Endothelial cell (in vitro differentiated cells): ENCODE data around the gene SIL1. TPM values are rescaled to one million over a fixed set of nuclear protein-coding genes. Genes with fewer than 3 reads are reported as not detected.

Experiments used
- DNase-seq: peaks from one replicate; pipeline ENCODE4 v3.0.0; 2021; ENCODE audit warnings: low spot score
- H3K27ac Mint-ChIP-seq: one replicate; pipeline ENCODE4 v1.8.0; 2021; ENCODE audit warnings: mixed read lengths, inconsistent platforms; ENCODE audit not compliant: unreplicated experiment
- H3K27me3 Mint-ChIP-seq: one replicate; pipeline ENCODE4 v1.8.0; 2021; ENCODE audit warnings: mild to moderate bottlenecking, moderate library complexity, mixed read lengths, inconsistent platforms; ENCODE audit not compliant: unreplicated experiment
- H3K36me3 Mint-ChIP-seq: one replicate; pipeline ENCODE4 v1.8.0; 2021; ENCODE audit warnings: mild to moderate bottlenecking, low read depth, mixed read lengths, inconsistent platforms; ENCODE audit not compliant: unreplicated experiment
- H3K4me1 Mint-ChIP-seq: one replicate; pipeline ENCODE4 v1.8.0; 2021; ENCODE audit warnings: mild to moderate bottlenecking, mixed read lengths, inconsistent platforms; ENCODE audit not compliant: unreplicated experiment
- H3K4me3 Mint-ChIP-seq: one replicate; pipeline ENCODE4 v1.8.0; 2021; ENCODE audit warnings: mild to moderate bottlenecking, mixed read lengths, inconsistent platforms; ENCODE audit not compliant: unreplicated experiment
- H3K9me3 Mint-ChIP-seq: one replicate; pipeline ENCODE4 v1.8.0; 2021; ENCODE audit warnings: mixed read lengths, inconsistent platforms; ENCODE audit not compliant: unreplicated experiment
- CTCF ChIP-seq: fragments of 200-600 bp; sonication (generic); IDR thresholded peaks from one replicate; pipeline ENCODE4 v1.5.0; 2021; ENCODE audit warnings: antibody characterized with exemption; ENCODE audit not compliant: unreplicated experiment
- total RNA-seq: library from RNA; stranded (reverse); fragmentation: NEBNext Ultra II Directional; extraction: Animal tissue kit (Norgen Biotek cat#: 25700); gene quantifications from one replicate; pipeline ENCODE4 v1.2.1, GENCODE V29; 2021; ENCODE audit not compliant: unreplicated experiment

Gene SIL1
- total RNA-seq, 1 donor from 2014 or later, result 35.6 TPM

GRCh38 chr5:139241139-139241538, 43.0 kb upstream of the SIL1 start:
- Mint-ChIP-seq H3K27ac (no peak overlapping the region), H3K4me3 (no peak overlapping the region), H3K36me3 (no peaks in the 10 kb centered on the region), H3K9me3 (no peaks in the 10 kb centered on the region), H3K27me3 (peaks cover 2% of the 10 kb centered on the region), H3K4me1 (peaks cover 7% of the 10 kb centered on the region)
- no peak for TF ChIP-seq CTCF
- DNase-seq, result no peak

GRCh38 chr5:139236479-139236878, 38.3 kb upstream of the SIL1 start:
- Mint-ChIP-seq H3K4me3 (no peak overlapping the region), H3K9me3 (no peaks in the 10 kb centered on the region), H3K36me3 (no peaks in the 10 kb centered on the region), H3K27ac (no peak overlapping the region), H3K27me3 (peaks cover 2% of the 10 kb centered on the region), H3K4me1 (no peaks in the 10 kb centered on the region)
- DNase-seq, result no peak
- no peak for TF ChIP-seq CTCF

- no peak overlapping the region for H3K27ac Mint-ChIP-seq
- no peaks in the 10 kb centered on the region for H3K36me3 Mint-ChIP-seq
Observed at GRCh38 chr5:139232147-139232724, 34.1 kb upstream of the SIL1 start.

GRCh38 chr5:139228201-139228803, 30.1 kb upstream of the SIL1 start:
- H3K4me3 Mint-ChIP-seq, result no peak overlapping the region
- H3K9me3 Mint-ChIP-seq, result no peaks in the 10 kb centered on the region
- H3K36me3 Mint-ChIP-seq, result no peaks in the 10 kb centered on the region
- peaks cover 7% of the 10 kb centered on the region for H3K27me3 Mint-ChIP-seq
- no peak overlapping the region for H3K27ac Mint-ChIP-seq
- no peak for TF ChIP-seq CTCF
- no peaks in the 10 kb centered on the region for H3K4me1 Mint-ChIP-seq
- DNase-seq, result no peak

More at GRCh38 chr5:139232147-139232724, 34.1 kb upstream of the SIL1 start:
- H3K9me3 Mint-ChIP-seq, result no peaks in the 10 kb centered on the region
- H3K27me3 Mint-ChIP-seq, result peaks cover 4% of the 10 kb centered on the region
- TF ChIP-seq CTCF, result no peak
- H3K4me3 Mint-ChIP-seq, result no peak overlapping the region
- no peak for DNase-seq
- H3K4me1 Mint-ChIP-seq, result no peaks in the 10 kb centered on the region

- no peak for TF ChIP-seq CTCF
- Mint-ChIP-seq H3K9me3 (no peaks in the 10 kb centered on the region), H3K27me3 (peaks cover 7% of the 10 kb centered on the region), H3K27ac (no peak overlapping the region), H3K4me3 (no peak overlapping the region), H3K36me3 (no peaks in the 10 kb centered on the region), H3K4me1 (peaks cover 8% of the 10 kb centered on the region)
- no peak for DNase-seq
Observed at GRCh38 chr5:139226131-139226530, 28.0 kb upstream of the SIL1 start.
